ENCODE results near the gene NLGN2. TPM values are rescaled to one million over a fixed set of nuclear protein-coding genes. Genes with fewer than 3 reads are reported as not detected.

Gene NLGN2
- total and polyA plus RNA-seq, 2 experiments from 2014 or later, result 14.4 to 38.7 TPM

- H3K36me3 Mint-ChIP-seq (ENCODE audit: low read depth), result peaks cover 31% of the 10 kb centered on the region
- H3K27ac Mint-ChIP-seq, result no peak overlapping the region
- peaks cover 25% of the 10 kb centered on the region for H3K4me1 Mint-ChIP-seq
Observed at GRCh38 chr17:7393613-7394451, 13.8 kb upstream of the NLGN2 start.

GRCh38 chr17:7394452-7395191 is 13.0 kb upstream of the NLGN2 start, which contains the start of gene PLSCR3:
TSS of gene PLSCR3 (minus strand) at chr17:7394525. CDS start at chr17:7394110, 415 bp downstream.
- no peak within 1 kb of the TSS for H3K27ac ChIP-seq (ENCODE audit: low read depth)
- peak within 1 kb of the TSS; percentile 91 for H3K4me3 ChIP-seq
- no peaks in the 10 kb centered on the region; the same call in 1 of the 2 replicates for H3K4me1 ChIP-seq (ENCODE audit: insufficient read depth)
- H4K20me1 ChIP-seq (replicated peaks; ENCODE audit: insufficient read depth), result peaks cover 12% of the 10 kb centered on the region
- no peaks in the 10 kb centered on the region for H3K27me3 ChIP-seq (ENCODE audit: insufficient read depth)
- peak; percentile 75 for ATAC-seq
- no peaks in the 10 kb centered on the region for H3K79me2 ChIP-seq (replicated peaks; ENCODE audit: insufficient read depth)
- peaks cover 25% of the 10 kb centered on the region for H3K4me1 Mint-ChIP-seq
- peak within 1 kb of the TSS; percentile 87 for H3K4me3 Mint-ChIP-seq
- peaks cover 21% of the 10 kb centered on the region; the same call in 1 of the 2 replicates for H3F3A ChIP-seq (replicated peaks; ENCODE audit: low read depth)
- no peak for TF ChIP-seq NANOG (IDR thresholded peaks at IDR 0.05; ENCODE audit: borderline replicate concordance)
- peak; percentile 28 to 42; a peak in 3 of 4 replicates for TF ChIP-seq CTCF (conservative IDR thresholded peaks at IDR 0.05; ENCODE audit: low read depth in 2 of 2)
- TF ChIP-seq POLR2AphosphoS5 (IDR thresholded peaks at IDR 0.05; ENCODE audit: low read depth), result peak; percentile 65
- TF ChIP-seq REST (IDR thresholded peaks at IDR 0.05; ENCODE audit: unreplicated experiment), result no peak
- peak within 1 kb of the TSS; percentile 71; the same call in 1 of the 2 replicates for H3K27ac Mint-ChIP-seq
- peaks cover 26% of the 10 kb centered on the region for H3K36me3 Mint-ChIP-seq (ENCODE audit: low read depth)
- H3K27me3 Mint-ChIP-seq (ENCODE audit: insufficient read depth, low read depth, poor library complexity), result peaks cover 16% of the 10 kb centered on the region
- H3K9me3 Mint-ChIP-seq, result no peaks in the 10 kb centered on the region
- peak within 1 kb of the TSS; percentile 98 for H3K4me2 ChIP-seq
- peak; percentile 89 for DNase-seq (ENCODE audit: low spot score)
- peaks cover 4% of the 10 kb centered on the region; the same call in 1 of the 2 replicates for H3K36me3 ChIP-seq (ENCODE audit: insufficient read depth)
- H3K9me2 ChIP-seq (ENCODE audit: insufficient read depth), result no peaks in the 10 kb centered on the region
- peak within 1 kb of the TSS; percentile 91 for H2AFZ ChIP-seq

More at GRCh38 chr17:7393613-7394451, 13.8 kb upstream of the NLGN2 start:
- Histone ChIP-seq H3F3A (replicated peaks; ENCODE audit: low read depth) (peaks cover 21% of the 10 kb centered on the region; the same call in 1 of the 2 replicates), H3K4me1 (ENCODE audit: insufficient read depth) (no peaks in the 10 kb centered on the region; the same call in 1 of the 2 replicates), H4K20me1 (replicated peaks; ENCODE audit: insufficient read depth) (peaks cover 12% of the 10 kb centered on the region), H2AFZ (peak overlapping the region; percentile 91), H3K4me3 (peak overlapping the region; percentile 91), H3K27me3 (ENCODE audit: insufficient read depth) (no peaks in the 10 kb centered on the region), H3K27ac (ENCODE audit: low read depth) (no peak overlapping the region), H3K9me2 (ENCODE audit: insufficient read depth) (no peaks in the 10 kb centered on the region), H3K79me2 (replicated peaks; ENCODE audit: insufficient read depth) (no peaks in the 10 kb centered on the region), H3K36me3 (ENCODE audit: insufficient read depth) (peaks cover 4% of the 10 kb centered on the region; the same call in 1 of the 2 replicates), H3K4me2 (peak overlapping the region; percentile 98)
- Mint-ChIP-seq H3K4me3 (peak overlapping the region; percentile 87), H3K9me3 (no peaks in the 10 kb centered on the region), H3K27me3 (ENCODE audit: insufficient read depth, low read depth, poor library complexity) (peaks cover 16% of the 10 kb centered on the region)
- peak; percentile 88 for DNase-seq (ENCODE audit: low spot score)
- TF ChIP-seq CTCF (conservative IDR thresholded peaks at IDR 0.05; ENCODE audit: low read depth in 2 of 2) (peak; percentile 58 to 70), EZH2 (IDR thresholded peaks at IDR 0.05; ENCODE audit: low read depth, unreplicated experiment) (no peak)
- peak; percentile 70 for ATAC-seq

All from GM23338 (cell line).